IMR-90 (cell line): ENCODE measurements around the gene ZNF423.

Experiments
- MAZ ChIP-seq: IDR thresholded peaks from 2 replicates; pipeline ENCODE4 v1.6.1; 2012; ENCODE audit warnings: low read depth, mild to moderate bottlenecking, low read length, improper control_type of control experiment, moderate library complexity, borderline replicate concordance
- MXI1 ChIP-seq: IDR thresholded peaks from 2 replicates; pipeline ENCODE4 v1.6.1; 2012; ENCODE audit warnings: low read depth, mild to moderate bottlenecking, low read length, moderate library complexity, borderline replicate concordance
- POLR2A ChIP-seq: IDR thresholded peaks from 2 replicates; pipeline ENCODE4 v1.6.1; 2012; ENCODE audit warnings: mild to moderate bottlenecking, low read depth, low read length
- TF ChIP-seq, protein P1 (sequence below): conservative IDR thresholded peaks from 2 replicates; pipeline ENCODE4 v1.5.1; 2012; ENCODE audit warnings: mild to moderate bottlenecking, low read depth, low read length, improper control_type of control experiment

DNA sequence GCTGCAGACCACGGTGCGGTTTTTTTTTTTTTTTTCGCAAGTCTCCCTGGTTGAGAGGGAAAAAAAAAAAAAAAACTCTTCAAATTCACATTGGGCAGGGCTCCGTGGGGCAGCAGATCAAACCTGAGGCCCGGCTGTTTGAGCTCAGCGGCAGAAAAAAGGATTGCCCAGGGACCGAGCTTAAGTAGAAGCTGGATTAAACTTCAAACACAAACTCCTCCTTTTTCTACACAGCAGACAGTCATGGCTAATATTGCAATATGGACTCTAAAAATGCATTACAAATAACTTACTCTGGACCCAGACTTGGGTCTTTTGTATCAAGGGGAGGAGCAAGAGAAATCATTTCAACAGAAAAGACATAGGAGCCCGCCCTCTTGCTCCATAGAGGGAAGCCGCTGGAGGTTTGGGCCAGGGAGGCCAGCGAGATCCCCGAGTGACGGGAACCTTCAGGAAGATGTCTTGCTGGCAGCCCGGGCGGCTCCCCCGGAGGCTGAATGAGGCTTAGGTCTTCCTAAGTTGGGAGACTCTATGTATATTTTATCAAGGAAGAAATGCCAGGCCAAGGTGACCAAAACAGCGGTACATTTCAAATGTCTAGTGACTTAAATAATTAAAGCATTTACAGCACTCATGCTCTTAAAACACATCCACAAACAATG is 167.7 kb downstream of the ZNF423 start:
- TF ChIP-seq POLR2A (no peak), MAZ (no peak), MXI1 (no peak)
- TF ChIP-seq, protein P1, sequence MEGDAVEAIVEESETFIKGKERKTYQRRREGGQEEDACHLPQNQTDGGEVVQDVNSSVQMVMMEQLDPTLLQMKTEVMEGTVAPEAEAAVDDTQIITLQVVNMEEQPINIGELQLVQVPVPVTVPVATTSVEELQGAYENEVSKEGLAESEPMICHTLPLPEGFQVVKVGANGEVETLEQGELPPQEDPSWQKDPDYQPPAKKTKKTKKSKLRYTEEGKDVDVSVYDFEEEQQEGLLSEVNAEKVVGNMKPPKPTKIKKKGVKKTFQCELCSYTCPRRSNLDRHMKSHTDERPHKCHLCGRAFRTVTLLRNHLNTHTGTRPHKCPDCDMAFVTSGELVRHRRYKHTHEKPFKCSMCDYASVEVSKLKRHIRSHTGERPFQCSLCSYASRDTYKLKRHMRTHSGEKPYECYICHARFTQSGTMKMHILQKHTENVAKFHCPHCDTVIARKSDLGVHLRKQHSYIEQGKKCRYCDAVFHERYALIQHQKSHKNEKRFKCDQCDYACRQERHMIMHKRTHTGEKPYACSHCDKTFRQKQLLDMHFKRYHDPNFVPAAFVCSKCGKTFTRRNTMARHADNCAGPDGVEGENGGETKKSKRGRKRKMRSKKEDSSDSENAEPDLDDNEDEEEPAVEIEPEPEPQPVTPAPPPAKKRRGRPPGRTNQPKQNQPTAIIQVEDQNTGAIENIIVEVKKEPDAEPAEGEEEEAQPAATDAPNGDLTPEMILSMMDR = no peak
